Activated CD4-positive, alpha-beta memory T cell treated with anti-CD3 and anti-CD28 coated beads for 36 hours (primary cell): Measurements from ENCODE around the gene RTTN. TPM values are rescaled to one million over a fixed set of nuclear protein-coding genes. Genes with fewer than 3 reads are reported as not detected.
A peak's percentile ranks its signal among the peaks of the same experiment; 100 is the strongest.

Source experiments
- CTCF ChIA-PET: fragments of 350-600 bp; sonication (Branson Sonifier 250); formaldehyde crosslinking; loops from one replicate; lab custom pipeline; 2021; ENCODE audit warnings: antibody characterized with exemption, inconsistent platforms; lab: Charles Lee
- POLR2A ChIA-PET: fragments of 350-600 bp; sonication (Branson Sonifier 250); formaldehyde crosslinking; loops from one replicate; lab custom pipeline; 2021; ENCODE audit warnings: antibody characterized with exemption; lab: Charles Lee
- DNase-seq: peaks from one replicate; pipeline ENCODE4 v3.0.0-alpha.2; 2020
- H3K27ac Mint-ChIP-seq: one replicate; pipeline ENCODE4 v1.8.0; 2021; ENCODE audit warnings: mixed read lengths
- H3K27me3 Mint-ChIP-seq: one replicate; pipeline ENCODE4 v1.8.0; 2021; ENCODE audit warnings: mixed read lengths
- H3K36me3 Mint-ChIP-seq: one replicate; pipeline ENCODE4 v1.8.0; 2021; ENCODE audit warnings: mixed read lengths
- H3K4me1 Mint-ChIP-seq: one replicate; pipeline ENCODE4 v1.8.0; 2021; ENCODE audit warnings: low read depth, mixed read lengths
- H3K4me3 Mint-ChIP-seq: one replicate; pipeline ENCODE4 v1.8.0; 2021; ENCODE audit warnings: mild to moderate bottlenecking, mixed read lengths
- H3K9me3 Mint-ChIP-seq: one replicate; pipeline ENCODE4 v1.8.0; 2021; ENCODE audit warnings: mixed read lengths
- intact Hi-C: fragments of 100-400 bp; cut with micrococcal nuclease; formaldehyde crosslinking; loops from one replicate; pipeline ENCODE4 v1.15.1; 2023
- total RNA-seq, 2 experiments: library from RNA; stranded (reverse); gene quantifications; one replicate each; pipeline ENCODE4 v1.2.3, GENCODE V29; 2021

The RTTN gene
- total RNA-seq, 2 experiments from 2014 or later = 27.3 to 28.9 TPM

- H3K27ac Mint-ChIP-seq = no peak overlapping the region
- no peaks in the 10 kb centered on the region for H3K4me1 Mint-ChIP-seq
- peaks cover 12% of the 10 kb centered on the region for H3K9me3 Mint-ChIP-seq
- H3K36me3 Mint-ChIP-seq = no peaks in the 10 kb centered on the region
- H3K27me3 Mint-ChIP-seq = peaks cover 39% of the 10 kb centered on the region
- H3K4me3 Mint-ChIP-seq = no peak overlapping the region
- POLR2A ChIA-PET = no interaction called here
- CTCF ChIA-PET = no interaction called here
- no peak for DNase-seq
- intact Hi-C loops = no loop called here
Observed at GRCh38 chr18:70232261-70232660, 26.8 kb upstream of the RTTN start.

- intact Hi-C loops = no loop called here
- Mint-ChIP-seq H3K4me3 (no peak overlapping the region), H3K9me3 (peaks cover 16% of the 10 kb centered on the region), H3K27ac (no peak overlapping the region), H3K4me1 (no peaks in the 10 kb centered on the region), H3K36me3 (no peaks in the 10 kb centered on the region), H3K27me3 (peaks cover 37% of the 10 kb centered on the region)
- no peak for DNase-seq
- ChIA-PET POLR2A (no interaction called here), CTCF (no interaction called here)
Observed at GRCh38 chr18:70229639-70230038, 24.2 kb upstream of the RTTN start.

DNA sequence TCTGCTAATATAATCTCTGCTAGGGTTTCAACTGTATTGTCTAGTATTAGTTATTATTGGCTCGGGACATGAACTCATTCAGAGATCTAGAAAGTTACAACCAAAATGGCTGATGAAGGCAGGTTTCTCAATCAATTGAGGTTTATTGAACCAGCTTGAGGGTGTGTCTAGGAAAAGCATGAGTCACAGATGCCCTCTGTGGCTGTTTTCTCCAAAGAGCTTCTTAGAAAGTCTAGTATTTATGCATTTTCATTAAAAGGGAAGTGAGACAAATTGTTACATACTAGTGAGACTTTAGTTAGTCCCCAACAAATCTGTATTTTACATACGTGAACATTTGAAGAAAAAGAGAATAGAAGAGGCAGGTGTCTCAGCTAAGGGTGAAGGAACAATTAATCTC, 23.0 kb upstream of the RTTN start:
- intact Hi-C loops = no loop called here
- peaks cover 16% of the 10 kb centered on the region for H3K9me3 Mint-ChIP-seq
- H3K36me3 Mint-ChIP-seq = no peaks in the 10 kb centered on the region
- H3K27me3 Mint-ChIP-seq = peaks cover 40% of the 10 kb centered on the region
- no peak overlapping the region for H3K27ac Mint-ChIP-seq
- no peaks in the 10 kb centered on the region for H3K4me1 Mint-ChIP-seq
- POLR2A ChIA-PET = no interaction called here
- DNase-seq = no peak
- H3K4me3 Mint-ChIP-seq = no peak overlapping the region
- CTCF ChIA-PET = interaction anchor here (1.2 to 1.6 kb wide), 2 partner anchors 34 to 227 kb away, joined by 3 read pairs; no protein-coding TSS in a partner anchor

DNA sequence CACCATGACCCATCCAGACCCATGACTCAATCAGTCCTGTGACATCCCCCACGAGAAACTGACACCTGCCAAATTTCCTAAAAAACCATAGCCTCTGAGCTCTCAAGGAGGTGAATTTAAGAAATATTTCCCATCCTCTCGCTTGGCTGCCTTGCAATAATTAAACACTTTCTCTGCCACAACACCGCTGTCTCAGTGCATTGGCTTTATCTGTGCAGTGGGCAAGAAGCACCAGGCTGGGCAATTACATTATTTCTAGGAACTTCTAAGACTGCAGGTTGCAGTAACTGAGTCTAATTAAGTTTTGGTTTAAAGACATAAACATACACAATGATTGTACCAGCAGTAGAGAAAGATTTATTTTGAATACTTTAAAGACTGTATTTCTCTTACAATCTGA, 22.0 kb upstream of the RTTN start:
- Mint-ChIP-seq H3K36me3 (no peaks in the 10 kb centered on the region), H3K9me3 (peaks cover 16% of the 10 kb centered on the region), H3K27me3 (peaks cover 36% of the 10 kb centered on the region), H3K27ac (no peak overlapping the region), H3K4me3 (no peak overlapping the region), H3K4me1 (no peaks in the 10 kb centered on the region)
- no peak for DNase-seq
- intact Hi-C loops = no loop called here
- CTCF ChIA-PET = no interaction called here
- POLR2A ChIA-PET = no interaction called here

GRCh38 chr18:70221915-70222278, 16.4 kb upstream of the RTTN start:
- Mint-ChIP-seq H3K27ac (no peak overlapping the region), H3K4me3 (no peak overlapping the region), H3K27me3 (peaks cover 33% of the 10 kb centered on the region), H3K9me3 (peaks cover under 1% of the 10 kb centered on the region), H3K4me1 (no peaks in the 10 kb centered on the region), H3K36me3 (no peaks in the 10 kb centered on the region)
- POLR2A ChIA-PET = no interaction called here
- intact Hi-C loops = no loop called here
- CTCF ChIA-PET = no interaction called here
- no peak for DNase-seq

DNA sequence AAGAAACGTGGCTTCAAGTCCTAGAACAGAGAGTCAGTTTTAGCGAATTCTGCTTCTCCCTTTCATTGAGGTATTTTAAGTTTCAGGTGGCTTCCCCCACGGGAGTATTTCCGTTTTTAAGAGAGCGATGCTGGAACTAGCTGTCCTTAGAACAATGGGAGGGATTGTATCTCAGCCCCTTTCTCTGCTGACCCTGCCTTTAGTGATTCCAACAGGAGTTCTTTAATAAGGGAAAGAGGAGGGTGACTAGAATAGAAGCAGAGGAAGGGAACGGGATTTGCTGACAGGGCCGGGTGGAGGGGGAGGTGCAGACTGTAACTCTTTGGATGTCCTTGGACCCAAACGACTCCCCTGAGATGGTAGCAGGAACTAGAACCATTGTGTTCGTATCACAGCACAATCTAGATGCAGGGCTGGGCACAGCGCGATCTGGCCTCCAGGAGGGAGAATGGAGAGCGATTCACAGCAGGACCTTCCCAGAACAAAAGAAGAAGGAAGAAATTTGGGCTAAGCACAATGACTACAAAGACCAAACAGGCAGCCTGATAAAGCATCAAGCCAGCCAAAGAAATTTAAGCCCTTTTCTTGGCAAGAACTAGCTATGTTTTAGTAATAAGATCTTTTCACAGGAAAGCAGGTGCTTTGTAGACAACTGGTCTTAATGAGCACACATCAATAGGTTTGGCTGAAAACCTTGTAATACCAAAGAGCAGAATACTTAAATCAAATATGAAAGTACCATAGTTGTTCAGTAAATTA, 15.8 kb upstream of the RTTN start:
- no peak for DNase-seq
- POLR2A ChIA-PET = no interaction called here
- no peak overlapping the region for H3K4me3 Mint-ChIP-seq
- no peaks in the 10 kb centered on the region for H3K4me1 Mint-ChIP-seq
- CTCF ChIA-PET = no interaction called here
- H3K27ac Mint-ChIP-seq = no peak overlapping the region
- H3K27me3 Mint-ChIP-seq = peaks cover 37% of the 10 kb centered on the region
- H3K36me3 Mint-ChIP-seq = no peaks in the 10 kb centered on the region
- no peaks in the 10 kb centered on the region for H3K9me3 Mint-ChIP-seq
- intact Hi-C loops = no loop called here

DNA sequence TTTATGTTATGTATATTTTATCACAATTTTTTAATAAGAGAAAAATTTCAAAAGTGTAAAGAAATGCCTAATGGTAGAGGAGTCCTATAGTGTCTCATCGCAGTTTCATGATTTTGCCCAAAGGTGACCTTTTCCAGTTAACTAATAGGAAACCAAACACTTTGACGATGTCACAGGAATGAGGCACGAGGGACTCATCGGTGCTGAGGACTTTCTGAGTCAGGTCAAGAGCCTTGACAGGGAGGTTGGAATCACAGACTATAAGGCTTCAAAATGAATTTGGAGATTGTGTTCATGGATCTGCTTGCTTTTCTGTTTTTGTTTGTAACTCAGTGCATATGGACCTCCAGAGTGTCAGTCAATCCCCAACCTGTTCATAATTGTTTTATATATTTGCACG, 15.1 kb upstream of the RTTN start:
- Mint-ChIP-seq H3K4me3 (no peak overlapping the region), H3K36me3 (no peaks in the 10 kb centered on the region), H3K27ac (no peak overlapping the region), H3K9me3 (no peaks in the 10 kb centered on the region), H3K27me3 (peaks cover 37% of the 10 kb centered on the region), H3K4me1 (no peaks in the 10 kb centered on the region)
- intact Hi-C loops = no loop called here
- POLR2A ChIA-PET = no interaction called here
- CTCF ChIA-PET = no interaction called here
- no peak for DNase-seq

DNA sequence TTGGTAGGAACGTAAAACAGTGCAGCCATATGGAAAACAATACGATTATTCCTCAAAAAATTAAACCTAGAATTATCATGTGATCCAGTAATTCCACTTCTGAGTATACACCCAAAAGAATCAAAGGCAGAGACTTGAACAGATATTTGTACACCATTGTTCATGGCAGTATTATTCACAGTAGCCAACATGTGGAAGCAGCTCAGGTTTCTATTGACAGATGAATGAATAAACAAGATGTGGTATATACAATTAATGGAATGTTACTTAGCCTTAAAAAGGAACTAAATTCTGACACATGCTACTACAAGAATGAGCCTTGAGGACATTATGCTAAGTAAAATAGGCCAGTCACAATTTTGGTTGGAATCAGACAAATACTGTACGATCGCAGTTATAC, 14.2 kb upstream of the RTTN start:
- intact Hi-C loops = no loop called here

GRCh38 chr18:70216788-70217187, 11.3 kb upstream of the RTTN start:
- H3K4me1 Mint-ChIP-seq = no peaks in the 10 kb centered on the region
- H3K9me3 Mint-ChIP-seq = no peaks in the 10 kb centered on the region
- ChIA-PET POLR2A (no interaction called here), CTCF (no interaction called here)
- H3K27me3 Mint-ChIP-seq = peaks cover 26% of the 10 kb centered on the region
- H3K4me3 Mint-ChIP-seq = no peak overlapping the region
- no peak for DNase-seq
- intact Hi-C loops = no loop called here
- no peaks in the 10 kb centered on the region for H3K36me3 Mint-ChIP-seq
- H3K27ac Mint-ChIP-seq = no peak overlapping the region

More for the DNA sequence above, 14.2 kb upstream of the RTTN start:
- Mint-ChIP-seq H3K27ac (no peak overlapping the region), H3K27me3 (peaks cover 35% of the 10 kb centered on the region), H3K4me3 (no peak overlapping the region), H3K4me1 (no peaks in the 10 kb centered on the region), H3K9me3 (no peaks in the 10 kb centered on the region), H3K36me3 (no peaks in the 10 kb centered on the region)
- no peak for DNase-seq
- ChIA-PET POLR2A (no interaction called here), CTCF (no interaction called here)

GRCh38 chr18:70207181-70207580, 1.7 kb upstream of the RTTN start:
- POLR2A ChIA-PET = no interaction called here

GRCh38 chr18:70200286-70200685, 5.2 kb downstream of the RTTN start:
- intact Hi-C loops = no loop called here
- no peak overlapping the region for H3K4me3 Mint-ChIP-seq
- POLR2A ChIA-PET = no interaction called here
- CTCF ChIA-PET = interaction anchor here (0.7 kb wide), 1 partner anchor 234 kb away, joined by 3 read pairs; no protein-coding TSS in a partner anchor
- H3K27me3 Mint-ChIP-seq = no peaks in the 10 kb centered on the region
- no peak overlapping the region for H3K27ac Mint-ChIP-seq
- no peaks in the 10 kb centered on the region for H3K9me3 Mint-ChIP-seq
- H3K4me1 Mint-ChIP-seq = peaks cover 36% of the 10 kb centered on the region
- peaks cover 46% of the 10 kb centered on the region for H3K36me3 Mint-ChIP-seq
- DNase-seq = no peak

More at GRCh38 chr18:70207181-70207580, 1.7 kb upstream of the RTTN start:
- Mint-ChIP-seq H3K27me3 (peaks cover 7% of the 10 kb centered on the region), H3K36me3 (peaks cover 6% of the 10 kb centered on the region), H3K4me1 (peaks cover 28% of the 10 kb centered on the region), H3K27ac (no peak overlapping the region), H3K4me3 (no peak overlapping the region), H3K9me3 (no peaks in the 10 kb centered on the region)
- no peak for DNase-seq
- CTCF ChIA-PET = interaction anchor here (2.9 kb wide), 1 partner anchor 12 kb away, joined by 28 read pairs; no protein-coding TSS in a partner anchor
- intact Hi-C loops = loop anchor here (5.0 kb wide), 3 partner anchors 80 to 310 kb away; partner anchors contain the start of gene SOCS6

DNA sequence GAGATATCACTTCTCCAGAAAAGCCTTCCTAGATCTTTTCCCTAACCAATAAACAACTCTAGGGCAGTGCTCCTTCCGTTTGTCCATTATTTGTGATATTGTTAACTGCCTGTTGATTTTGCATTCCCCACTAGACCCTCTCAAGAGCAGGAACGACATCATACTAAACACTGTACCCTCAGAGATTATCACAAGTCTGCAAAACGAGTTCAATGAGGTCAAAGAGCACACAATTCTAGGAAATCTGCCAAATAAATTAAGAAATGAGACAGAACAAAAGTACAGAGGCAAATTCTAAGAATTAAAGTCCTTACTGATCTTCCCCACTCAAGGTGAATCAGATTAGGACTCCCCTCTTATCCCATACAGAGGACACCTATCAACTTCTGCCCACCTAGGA, 7.6 kb downstream of the RTTN start:
- H3K9me3 Mint-ChIP-seq = no peaks in the 10 kb centered on the region
- ChIA-PET POLR2A (no interaction called here), CTCF (interaction anchor here (1.0 kb wide), 1 partner anchor 236 kb away, joined by 5 read pairs; no protein-coding TSS in a partner anchor)
- no peaks in the 10 kb centered on the region for H3K27me3 Mint-ChIP-seq
- H3K36me3 Mint-ChIP-seq = peaks cover 61% of the 10 kb centered on the region
- H3K27ac Mint-ChIP-seq = peak overlapping the region; percentile 10
- DNase-seq = no peak
- no peak overlapping the region for H3K4me3 Mint-ChIP-seq
- intact Hi-C loops = no loop called here
- peaks cover 41% of the 10 kb centered on the region for H3K4me1 Mint-ChIP-seq

GRCh38 chr18:70197026-70197425, 8.5 kb downstream of the RTTN start:
- ChIA-PET CTCF (interaction anchor here (1.0 to 3.9 kb wide), 5 partner anchors 9 to 260 kb away, joined by 3 to 82 read pairs (median 28); partner anchors contain the start of gene RTTN), POLR2A (no interaction called here)
- H3K4me1 Mint-ChIP-seq = peaks cover 34% of the 10 kb centered on the region
- no peak for DNase-seq
- no peaks in the 10 kb centered on the region for H3K27me3 Mint-ChIP-seq
- H3K9me3 Mint-ChIP-seq = no peaks in the 10 kb centered on the region
- no peak overlapping the region for H3K4me3 Mint-ChIP-seq
- peaks cover 56% of the 10 kb centered on the region for H3K36me3 Mint-ChIP-seq
- no peak overlapping the region for H3K27ac Mint-ChIP-seq
- intact Hi-C loops = no loop called here
